ENCODE data around the gene PLCG1. TPM values are rescaled to one million over a fixed set of nuclear protein-coding genes. Genes with fewer than 3 reads are reported as not detected.

PLCG1 gene
- total RNA-seq, 1 experiment from 2014 or later: 45.6 TPM

GRCh38 chr20:41198443-41198842, 61.1 kb downstream of the PLCG1 start:
- peaks cover 4 to 14% of the 10 kb centered on the region in 2 experiments; a peak in 3 of 4 replicates for H3K9me3 ChIP-seq (ENCODE audit: control insufficient read depth in 1 of 2, insufficient read depth in 1 of 2, low read depth in 1 of 2, low read length in 2 of 2)
- no peaks in the 10 kb centered on the region for H3K9me2 ChIP-seq (ENCODE audit: insufficient read depth)
- intact Hi-C loops (cut with micrococcal nuclease): no loop called here
- H3K4me2 ChIP-seq (ENCODE audit: low read length): no peak overlapping the region
- BruUV-seq (replicated peaks): no TSS peak
- H4K20me1 ChIP-seq (ENCODE audit: insufficient read depth): no peaks in the 10 kb centered on the region
- RAD21 ChIA-PET (ENCODE audit: low non-redundant PET in 1 of 2, low total read pairs in 2 of 2, uncharacterized antibody in 2 of 2, unreplicated experiment in 2 of 2): no interaction called here
- H3K4me1 ChIP-seq (ENCODE audit: control insufficient read depth in 1 of 2, insufficient read depth in 2 of 2, low read length in 2 of 2): no peaks in the 10 kb centered on the region
- no peaks in the 10 kb centered on the region for H3K36me3 ChIP-seq (ENCODE audit: control insufficient read depth in 1 of 2, insufficient read depth in 2 of 2, low read length in 2 of 2)
- H3K4me3 ChIP-seq (replicated peaks in 1 of 2; ENCODE audit: low read depth in 1 of 2, low read length in 2 of 2): no peak overlapping the region
- no peak for ATAC-seq
- CTCF ChIA-PET: no interaction called here
- TF ChIP-seq YY1 (IDR thresholded peaks at IDR 0.05; ENCODE audit: extremely low read depth, insufficient replicate concordance, low read depth, low read length) (no peak), SP1 (IDR thresholded peaks at IDR 0.05; ENCODE audit: low read depth) (no peak), ZBTB33 (IDR thresholded peaks at IDR 0.05; ENCODE audit: extremely low read depth, insufficient replicate concordance, low read length) (no peak)
- H3K9ac ChIP-seq (ENCODE audit: low read length): no peak overlapping the region
- no peak for DNase-seq (ENCODE audit: low read depth, low spot score)
- no peaks in the 10 kb centered on the region for H3K27me3 ChIP-seq (ENCODE audit: insufficient read depth, low read length)
- no peak overlapping the region for H2AFZ ChIP-seq (ENCODE audit: low read depth, low read length, poor library complexity, severe bottlenecking)
- no peaks in the 10 kb centered on the region for H3K79me2 ChIP-seq (ENCODE audit: insufficient read depth, low read length)
- POLR2A ChIA-PET: no interaction called here
- H3K27ac ChIP-seq (ENCODE audit: low read depth, low read length): no peak overlapping the region

GRCh38 chr20:41200446-41201202, 63.3 kb downstream of the PLCG1 start:
- Histone ChIP-seq H3K4me2 (ENCODE audit: low read length) (no peak overlapping the region), H3K4me3 (replicated peaks in 1 of 2; ENCODE audit: low read depth in 1 of 2, low read length in 2 of 2) (no peak overlapping the region), H3K4me1 (ENCODE audit: control insufficient read depth in 1 of 2, insufficient read depth in 2 of 2, low read length in 2 of 2) (no peaks in the 10 kb centered on the region), H3K9me3 (ENCODE audit: control insufficient read depth in 1 of 2, insufficient read depth in 1 of 2, low read depth in 1 of 2, low read length in 2 of 2) (peaks cover 4 to 14% of the 10 kb centered on the region in 2 experiments; a peak in 3 of 4 replicates), H4K20me1 (ENCODE audit: insufficient read depth) (no peaks in the 10 kb centered on the region), H3K9ac (ENCODE audit: low read length) (no peak overlapping the region), H3K36me3 (ENCODE audit: control insufficient read depth in 1 of 2, insufficient read depth in 2 of 2, low read length in 2 of 2) (no peaks in the 10 kb centered on the region), H3K27me3 (ENCODE audit: insufficient read depth, low read length) (no peaks in the 10 kb centered on the region), H3K79me2 (ENCODE audit: insufficient read depth, low read length) (no peaks in the 10 kb centered on the region), H3K9me2 (ENCODE audit: insufficient read depth) (no peaks in the 10 kb centered on the region), H3K27ac (ENCODE audit: low read depth, low read length) (no peak overlapping the region), H2AFZ (ENCODE audit: low read depth, low read length, poor library complexity, severe bottlenecking) (no peak overlapping the region)
- ChIA-PET POLR2A (no interaction called here), CTCF (no interaction called here), RAD21 (ENCODE audit: low non-redundant PET in 1 of 2, low total read pairs in 2 of 2, uncharacterized antibody in 2 of 2, unreplicated experiment in 2 of 2) (no interaction called here)
- BruUV-seq (replicated peaks): no TSS peak
- intact Hi-C loops (cut with micrococcal nuclease): no loop called here
- ATAC-seq: no peak
- no peak for DNase-seq (ENCODE audit: low read depth, low spot score)
- TF ChIP-seq CEBPB (IDR thresholded peaks at IDR 0.05; ENCODE audit: low read depth): no peak
- no peak for TF ChIP-seq JUND (IDR thresholded peaks at IDR 0.05)
- TF ChIP-seq CBX3 (IDR thresholded peaks at IDR 0.05; ENCODE audit: low read depth): no peak
- TF ChIP-seq SRF (IDR thresholded peaks at IDR 0.05; ENCODE audit: low read depth): no peak
- no peak for TF ChIP-seq POLR2A (IDR thresholded peaks at IDR 0.05; ENCODE audit: borderline replicate concordance, extremely low read depth, insufficient read depth, insufficient read length)
- TF ChIP-seq REST (IDR thresholded peaks at IDR 0.05; ENCODE audit: low read depth): no peak
- no peak for TF ChIP-seq EZH2phosphoT487 (IDR thresholded peaks at IDR 0.05; ENCODE audit: borderline replicate concordance)
- TF ChIP-seq SP1 (IDR thresholded peaks at IDR 0.05; ENCODE audit: low read depth): no peak
- no peak for TF ChIP-seq ELF1 (IDR thresholded peaks at IDR 0.05; ENCODE audit: borderline replicate concordance, low read depth)
- no peak for TF ChIP-seq YY1 (IDR thresholded peaks at IDR 0.05; ENCODE audit: extremely low read depth, insufficient replicate concordance, low read depth, low read length)
- no peak for TF ChIP-seq EGR1 (IDR thresholded peaks at IDR 0.05; ENCODE audit: low read depth)
